Testis (tissue), 5 donors: ENCODE results near the gene SIPA1. TPM values are rescaled to one million over a fixed set of nuclear protein-coding genes. Genes with fewer than 3 reads are reported as not detected.

ENCODE experiments used
- DNase-seq: peaks from one replicate; pipeline ENCODE4 v3.0.0-alpha.2; 2019
- H3K27ac ChIP-seq, 2 donors: fragments of 200-600 bp; sonication (generic); one replicate each; pipeline ENCODE4 v1.5.1; 2019
- H3K27me3 ChIP-seq: fragments of 200-600 bp; sonication (generic); one replicate; pipeline ENCODE4 v1.5.1; 2019
- H3K36me3 ChIP-seq: fragments of 200-600 bp; sonication (generic); one replicate; pipeline ENCODE4 v1.5.1; 2017; ENCODE audit warnings: low read depth; ENCODE audit errors: missing control alignments
- H3K4me1 ChIP-seq: fragments of 200-600 bp; sonication (generic); one replicate; pipeline ENCODE4 v1.5.1; 2019
- H3K4me3 ChIP-seq, 2 donors: fragments of 200-600 bp; sonication (generic); one replicate each; pipeline ENCODE4 v1.5.1; 2017 to 2019
- H3K9me3 ChIP-seq: fragments of 200-600 bp; sonication (generic); one replicate; pipeline ENCODE4 v1.5.1; 2017
- CTCF ChIP-seq, 3 experiments: fragments of 450-650 bp in 2 of 3; fragments of 200-600 bp in 1 of 3; sonication (generic) in 1 of 3; IDR thresholded peaks; one replicate each; pipeline ENCODE4 v1.5.1; 2016 to 2019; ENCODE audit warnings: antibody characterized with exemption in 3 of 3, mild to moderate bottlenecking in 2 of 3, moderate library complexity in 1 of 3
- POLR2A ChIP-seq: fragments of 450-650 bp; IDR thresholded peaks from one replicate; pipeline ENCODE4 v1.6.1; 2017; ENCODE audit warnings: antibody characterized with exemption, mild to moderate bottlenecking, moderate library complexity
- WGBS, 2 donors: methylation state at CpG; one replicate each; pipeline ENCODE4 v1.1.5; 2018; 5-methylcytosine and 5-hydroxymethylcytosine counted together
- intact Hi-C: fragments of 100-400 bp; cut with DNase I; formaldehyde crosslinking; loops from one replicate; pipeline ENCODE4 v1.15.1; 2023; ENCODE audit warnings: low total_unique reads
- long read RNA-seq, 2 donors: transcript quantifications; one replicate each; lab custom pipeline, GENCODE V29; 2026
- polyA plus RNA-seq: library from polyadenylated mRNA; stranded (reverse); fragments of 350-450 nt; fragmentation: Illumina TruSeq; extraction: RNeasy Lipid Tissue Mini Kit (QIAGEN cat#74804); gene quantifications from one replicate; pipeline ENCODE4 v1.2.3, GENCODE V29; 2014; ENCODE audit warnings: low read depth, low replicate concordance; ENCODE audit not compliant: insufficient read depth
- total RNA-seq, 2 donors: library from RNA; depleted of rRNA; stranded (reverse); fragments of >200 nt; gene quantifications; one replicate each; pipeline ENCODE4 v1.2.3, GENCODE V29; 2016

Gene SIPA1
- total RNA-seq = 10 to 100 TPM; 15.2 to 23.5 TPM
- polyA plus RNA-seq = 29.0 TPM
- long read RNA-seq, donor 1, partial matches to known transcripts = 0 of 1 reads
- long read RNA-seq, donor 1, other reads (novel, unspliced or antisense) = 0 of 1 reads
- long read RNA-seq, donor 2, partial matches to known transcripts = 0 of 1 reads
- long read RNA-seq, donor 2, other reads (novel, unspliced or antisense) = 0 of 1 reads

- H3K4me3 ChIP-seq = peak within 1 kb of the TSS; percentile 62 to 68
- TF ChIP-seq CTCF (IDR thresholded peaks at IDR 0.05) = peak in 1 of 3 experiments; percentile 28
- TF ChIP-seq POLR2A = no peak
- 4 to 18% methylated on average over 9 to 44 of the region's 46 CpGs for WGBS, 2 donors
- H3K27ac ChIP-seq = peak within 1 kb of the TSS; percentile 72 to 86
- intact Hi-C loops = no loop called here
- DNase-seq = peak; percentile 70
- peaks cover 14% of the 10 kb centered on the region for H3K4me1 ChIP-seq
- no peaks in the 10 kb centered on the region for H3K27me3 ChIP-seq
- no peaks in the 10 kb centered on the region for H3K36me3 ChIP-seq
- H3K9me3 ChIP-seq = no peaks in the 10 kb centered on the region
These were observed at the start of gene SIPA1 for GRCh38 chr11:65637794-65638419. Gene SIPA1, plus strand, starts transcription at chr11:65638101. Its CDS starts 2,821 bp downstream, at chr11:65640922.

- Histone ChIP-seq H3K27me3 (no peaks in the 10 kb centered on the region), H3K9me3 (no peaks in the 10 kb centered on the region), H3K36me3 (no peaks in the 10 kb centered on the region), H3K4me3 (no peak overlapping the region), H3K4me1 (peaks cover 15% of the 10 kb centered on the region), H3K27ac (peak overlapping the region; percentile 58 to 74)
- intact Hi-C loops = no loop called here
- TF ChIP-seq CTCF (IDR thresholded peaks at IDR 0.05) (peak; percentile 42 to 63 (median 44)), POLR2A (no peak)
- DNase-seq = peak; percentile 62
- 65 to 66% methylated on average over 11 to 13 of the region's 13 CpGs for WGBS, 2 donors
These were observed 49.5 kb upstream of the SIPA1 start for GRCh38 chr11:65588199-65589054.

GRCh38 chr11:65589444-65590239, 48.3 kb upstream of the SIPA1 start:
- no peak for TF ChIP-seq POLR2A
- TF ChIP-seq CTCF (IDR thresholded peaks at IDR 0.05) = no peak
- DNase-seq = no peak
- H3K4me3 ChIP-seq = no peak overlapping the region
- peaks cover 18% of the 10 kb centered on the region for H3K4me1 ChIP-seq
- WGBS, 2 donors = 63 to 70% methylated on average over 4 to 9 of the region's 9 CpGs
- H3K27me3 ChIP-seq = no peaks in the 10 kb centered on the region
- no peaks in the 10 kb centered on the region for H3K9me3 ChIP-seq
- intact Hi-C loops = no loop called here
- no peaks in the 10 kb centered on the region for H3K36me3 ChIP-seq
- no peak overlapping the region for H3K27ac ChIP-seq

GRCh38 chr11:65590240-65590738, 47.6 kb upstream of the SIPA1 start:
- TF ChIP-seq POLR2A (no peak), CTCF (IDR thresholded peaks at IDR 0.05) (no peak)
- intact Hi-C loops = no loop called here
- Histone ChIP-seq H3K4me1 (peaks cover 18% of the 10 kb centered on the region), H3K9me3 (no peaks in the 10 kb centered on the region), H3K36me3 (no peaks in the 10 kb centered on the region), H3K4me3 (no peak overlapping the region), H3K27ac (no peak overlapping the region), H3K27me3 (no peaks in the 10 kb centered on the region)
- 40 to 46% methylated on average over 6 to 8 of the region's 8 CpGs for WGBS, 2 donors
- DNase-seq = peak; percentile 67
